Measurements from ENCODE around the gene FBXO31.

DNA sequence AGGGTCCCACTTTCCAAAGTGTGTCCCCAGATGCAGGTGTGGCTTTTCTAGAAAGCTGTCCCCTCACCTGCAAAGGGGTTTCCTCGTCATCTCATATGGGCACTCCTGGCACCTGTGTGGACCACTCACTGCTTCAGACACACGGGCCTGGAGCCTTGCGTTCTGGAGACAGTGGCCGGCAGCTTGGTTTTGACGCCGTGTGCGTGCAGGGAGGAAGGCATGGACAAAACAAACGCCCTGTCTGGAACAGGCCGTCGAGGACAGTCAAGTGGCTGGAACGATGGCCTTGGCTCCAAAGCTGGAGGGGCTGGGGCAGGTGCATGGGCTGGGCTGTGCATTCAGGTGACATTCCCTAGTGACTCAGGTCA lies 53.3 kb downstream of the FBXO31 start:
- TF ChIP-seq POLR2AphosphoS5 (IDR thresholded peaks at IDR 0.05; ENCODE audit: low read depth, low read length) (no peak), POLR2A (IDR thresholded peaks at IDR 0.05; ENCODE audit: low read depth, low read length) (no peak), TAF1 (IDR thresholded peaks at IDR 0.05; ENCODE audit: borderline replicate concordance, low read depth, low read length) (no peak)

All from GM12892 (cell line).